Measurements from ENCODE around the gene USP10. TPM values are rescaled to one million over a fixed set of nuclear protein-coding genes. Genes with fewer than 3 reads are reported as not detected.

The USP10 gene
- total RNA-seq, 4 donors from 2014 or later = 49.1 to 70.2 (median 60.0) TPM

- no peak overlapping the region for H3K4me3 ChIP-seq
- H3K27me3 ChIP-seq = no peaks in the 10 kb centered on the region
- ATAC-seq = no peak
- H3K27ac ChIP-seq = no peak overlapping the region
- 88 to 98% methylated on average over 3 to 6 of the region's 18 CpGs for WGBS, 2 donors (ENCODE audit: low coverage in 1 of 2)
- H3K36me3 ChIP-seq = peaks cover 0 to 69% of the 10 kb centered on the region in 2 donors
- no peaks in the 10 kb centered on the region for H3K9me3 ChIP-seq
- peaks cover 0 to 6% (median 0%) of the 10 kb centered on the region in 3 donors for H3K4me1 ChIP-seq
- TF ChIP-seq CTCF (IDR thresholded peaks at IDR 0.05) = no peak
- no peak for TF ChIP-seq EP300 (IDR thresholded peaks at IDR 0.05)
Observed at GRCh38 chr16:84778720-84779119, 78.9 kb downstream of the USP10 start.

GRCh38 chr16:84780063-84780462 is 80.3 kb downstream of the USP10 start:
- Histone ChIP-seq H3K9me3 (no peaks in the 10 kb centered on the region), H3K27ac (no peak overlapping the region), H3K27me3 (no peaks in the 10 kb centered on the region), H3K4me3 (no peak overlapping the region), H3K36me3 (peaks cover 0 to 58% of the 10 kb centered on the region in 2 donors), H3K4me1 (peaks cover 0 to 5% (median 0%) of the 10 kb centered on the region in 3 donors)
- no peak for TF ChIP-seq EP300 (IDR thresholded peaks at IDR 0.05)
- TF ChIP-seq CTCF (IDR thresholded peaks at IDR 0.05) = no peak
- TF ChIP-seq POLR2A (IDR thresholded peaks at IDR 0.05) = no peak
- TF ChIP-seq POLR2AphosphoS5 (IDR thresholded peaks at IDR 0.05) = no peak
- ATAC-seq = no peak
- 83 to 90% methylated on average over 3 to 9 of the region's 11 CpGs for WGBS, 2 donors (ENCODE audit: low coverage in 1 of 2)

- Histone ChIP-seq H3K36me3 (peaks cover 0 to 51% of the 10 kb centered on the region in 2 donors), H3K9me3 (no peaks in the 10 kb centered on the region), H3K27ac (peak overlapping the region in 1 of 4 donors; percentile 4), H3K27me3 (no peaks in the 10 kb centered on the region), H3K4me3 (no peak overlapping the region), H3K4me1 (peaks cover 0 to 6% (median under 1%) of the 10 kb centered on the region in 3 donors)
- ATAC-seq = no peak
- WGBS, 2 donors (ENCODE audit: low coverage in 1 of 2) = 76 to 92% methylated on average over 4 to 7 of the region's 12 CpGs
- TF ChIP-seq CTCF (IDR thresholded peaks at IDR 0.05) = no peak
- no peak for TF ChIP-seq POLR2A (IDR thresholded peaks at IDR 0.05)
- TF ChIP-seq POLR2AphosphoS5 (IDR thresholded peaks at IDR 0.05) = no peak
- TF ChIP-seq EP300 (IDR thresholded peaks at IDR 0.05) = no peak
Observed at GRCh38 chr16:84780544-84781376, 81.0 kb downstream of the USP10 start.

GRCh38 chr16:84782846-84783245 is 83.0 kb downstream of the USP10 start:
- TF ChIP-seq POLR2A (IDR thresholded peaks at IDR 0.05) (no peak), CTCF (IDR thresholded peaks at IDR 0.05) (no peak), EP300 (IDR thresholded peaks at IDR 0.05) (no peak), POLR2AphosphoS5 (IDR thresholded peaks at IDR 0.05) (no peak)
- Histone ChIP-seq H3K9me3 (no peaks in the 10 kb centered on the region), H3K4me1 (peaks cover 0 to 24% (median 12%) of the 10 kb centered on the region in 3 donors), H3K27me3 (no peaks in the 10 kb centered on the region), H3K36me3 (peaks cover 0 to 30% of the 10 kb centered on the region in 2 donors), H3K4me3 (no peak overlapping the region), H3K27ac (no peak overlapping the region)
- WGBS, 2 donors (ENCODE audit: low coverage in 1 of 2) = 57 to 60% methylated on average over 1 to 2 of the region's 2 CpGs
- no peak for ATAC-seq
